ENCODE results near the gene CTSE. TPM values are rescaled to one million over a fixed set of nuclear protein-coding genes. Genes with fewer than 3 reads are reported as not detected.

Gene CTSE
- polyA plus RNA-seq, 3 donors, result 0.54 to 33.9 (median 9.2) TPM

DNA sequence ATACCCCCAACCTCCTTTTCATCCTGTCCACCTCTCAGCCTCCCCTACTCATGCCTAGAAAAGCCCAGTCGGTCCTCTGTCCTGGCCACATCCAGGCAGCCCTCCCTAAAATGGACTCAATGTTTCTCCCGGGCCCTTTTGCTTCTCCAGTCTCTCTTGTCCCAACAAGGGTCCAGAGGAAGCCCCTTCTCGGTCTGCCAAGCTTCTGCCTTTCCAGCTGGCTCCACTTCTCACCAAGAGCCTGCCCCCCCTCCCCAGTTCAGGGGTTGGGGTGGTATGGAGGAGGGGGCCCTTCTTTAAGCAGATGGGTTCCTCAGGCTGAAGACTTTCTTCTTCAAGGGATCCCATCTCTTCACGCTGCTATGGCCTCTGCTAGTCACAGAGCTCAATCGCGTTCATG, 44.4 kb downstream of the CTSE start:
- 85 to 87% (median 86%) methylated on average over 6 of the region's 6 CpGs for WGBS, 3 donors
- no peak overlapping the region for H3K27ac ChIP-seq (ENCODE audit: low read depth, low read length)

DNA sequence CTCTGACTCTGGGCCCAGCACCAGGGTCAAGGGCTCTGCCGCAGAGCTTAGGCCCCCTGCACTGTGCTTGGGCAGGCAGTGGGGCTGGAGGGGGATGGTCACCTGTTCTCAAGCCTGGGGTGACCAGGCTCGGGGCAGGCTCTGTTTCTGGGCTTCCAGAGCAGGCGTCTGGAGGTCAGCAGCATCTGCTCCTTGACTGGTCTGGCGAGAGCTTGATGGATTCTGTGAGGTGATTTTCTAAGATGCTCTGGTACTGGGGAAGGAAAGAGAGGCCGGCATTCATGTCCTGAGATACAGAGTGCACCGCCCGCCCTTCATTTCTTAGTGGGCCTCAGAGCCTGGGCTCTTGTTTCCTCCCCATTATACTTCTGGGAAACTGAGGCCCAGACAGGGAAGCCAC, 45.0 kb downstream of the CTSE start:
- WGBS, 3 donors, result 77 to 83% (median 83%) methylated on average over 7 of the region's 7 CpGs
- H3K27ac ChIP-seq (ENCODE audit: low read depth, low read length), result no peak overlapping the region

DNA sequence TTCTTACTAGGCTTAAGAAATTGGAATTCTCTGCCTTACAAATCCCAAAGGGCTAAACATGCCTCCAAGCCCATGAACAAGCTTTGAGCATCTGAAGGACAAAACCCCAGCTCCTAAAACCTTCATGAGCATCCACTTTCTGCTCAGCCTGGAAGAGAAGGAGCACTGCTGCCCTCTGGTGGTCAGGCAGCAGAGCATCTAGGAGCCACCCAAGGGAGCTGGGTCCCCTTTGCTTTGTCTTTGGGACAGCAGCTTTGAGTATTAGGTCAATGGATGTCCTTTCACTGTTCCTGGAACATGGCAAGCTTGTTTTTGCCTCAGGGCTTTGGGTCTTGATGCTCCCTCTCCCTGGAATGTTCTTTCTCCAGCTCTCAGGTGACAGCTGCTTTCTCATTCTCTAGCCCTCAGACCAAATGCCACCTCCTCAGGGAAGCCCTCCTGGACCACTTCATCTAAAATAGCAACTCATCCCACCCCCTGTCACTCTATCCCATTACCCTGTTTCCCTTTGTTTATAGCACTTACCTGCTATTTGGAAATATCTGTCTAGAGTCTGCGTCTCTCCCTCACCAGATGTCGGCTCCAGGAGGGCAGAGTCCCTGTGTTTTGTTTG, 46.2 kb downstream of the CTSE start:
- 66 to 97% (median 96%) methylated on average over 2 of the region's 2 CpGs for WGBS, 3 donors

DNA sequence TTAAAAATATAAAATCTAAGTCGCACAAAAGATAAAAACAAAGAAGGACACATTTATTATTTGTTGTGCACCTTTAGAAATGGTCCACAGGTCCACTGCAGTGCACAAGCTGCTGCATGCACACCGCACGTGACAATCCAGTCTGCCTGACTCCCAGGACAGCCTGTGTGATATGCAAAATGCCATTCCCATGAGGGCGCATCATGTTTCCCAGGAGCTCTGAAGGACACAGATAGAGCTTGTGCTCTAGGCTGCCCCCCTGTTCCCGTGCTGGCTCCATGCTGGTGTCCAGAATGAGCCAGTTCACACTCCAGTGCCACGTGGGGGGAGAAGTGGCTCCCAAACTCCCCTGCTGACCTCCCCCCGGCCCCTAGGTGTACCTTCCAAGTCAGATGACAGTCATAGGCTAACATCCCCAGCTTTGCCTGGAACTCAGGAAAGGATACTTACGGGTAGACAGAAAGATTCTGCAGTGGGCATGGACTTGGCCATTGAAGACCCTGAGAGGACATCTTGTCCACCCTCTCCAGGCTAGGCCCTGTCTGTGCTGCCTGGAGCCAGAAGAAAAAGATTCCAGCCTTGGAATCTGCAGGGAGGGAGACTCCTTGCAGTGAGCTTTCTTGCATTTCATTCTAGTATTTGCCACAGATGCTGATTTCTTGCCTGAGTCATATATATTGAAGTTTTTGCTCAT, 46.8 kb downstream of the CTSE start:
- H3K27ac ChIP-seq (ENCODE audit: low read depth, low read length), result no peak overlapping the region
- 52 to 76% (median 70%) methylated on average over 8 of the region's 8 CpGs for WGBS, 3 donors

More for the DNA sequence above, 46.2 kb downstream of the CTSE start:
- H3K27ac ChIP-seq (ENCODE audit: low read depth, low read length), result no peak overlapping the region

DNA sequence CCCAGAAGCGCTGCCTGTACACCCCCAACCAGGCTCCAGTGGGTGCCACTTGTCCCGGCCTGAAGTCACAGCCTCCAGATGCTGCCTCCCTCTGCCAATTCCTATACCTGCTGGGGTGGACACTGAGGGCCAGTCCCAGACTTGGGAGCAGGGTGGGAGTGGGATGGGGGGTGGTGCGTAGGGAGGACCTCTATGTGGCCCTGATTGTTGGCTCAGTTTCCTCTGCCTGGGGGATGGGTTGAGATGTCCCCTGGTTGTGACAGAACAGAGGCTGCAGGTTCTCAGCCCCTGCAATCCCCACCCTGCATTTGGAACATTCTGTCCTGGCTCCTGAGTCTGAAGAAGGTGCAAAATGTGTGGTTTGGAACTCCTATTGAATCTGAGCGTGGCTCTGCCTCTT, 47.7 kb downstream of the CTSE start:
- 59 to 90% (median 80%) methylated on average over 4 of the region's 4 CpGs for whole genome bisulfite sequencing, 3 donors
- no peak overlapping the region for H3K27ac ChIP-seq (ENCODE audit: low read depth, low read length)

DNA sequence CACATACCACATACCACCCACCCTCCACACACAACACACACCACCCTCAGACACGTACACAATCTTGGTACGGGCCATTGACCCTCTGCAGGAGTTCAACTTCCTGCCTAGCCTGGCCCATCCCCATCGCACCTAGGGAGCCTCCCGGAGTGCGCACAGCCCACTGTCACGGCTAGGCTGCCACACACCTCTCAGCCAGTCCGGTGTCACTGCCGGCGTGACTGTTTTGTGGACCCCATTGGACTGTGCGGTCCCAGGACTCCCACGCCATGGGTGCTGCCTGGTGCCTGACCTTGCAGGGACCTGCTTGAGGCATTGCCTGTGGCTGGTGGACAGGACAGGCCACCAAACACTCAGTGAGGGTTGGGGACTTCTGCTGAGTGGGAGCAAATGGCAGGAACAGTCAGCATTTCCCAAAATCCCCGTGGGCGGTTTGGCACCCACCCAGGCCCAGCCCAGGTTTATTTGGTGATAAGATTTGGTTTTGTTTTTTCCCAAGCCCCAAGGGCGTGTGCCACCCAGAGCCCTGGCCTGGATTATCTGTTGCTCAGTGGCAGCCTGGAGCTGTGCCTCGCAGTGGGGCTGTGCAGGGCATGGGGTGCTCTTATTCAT, 48.2 kb downstream of the CTSE start:
- WGBS, 3 donors, result 65 to 74% (median 72%) methylated on average over 15 of the region's 15 CpGs
- no peak overlapping the region for H3K27ac ChIP-seq (ENCODE audit: low read depth, low read length)

DNA sequence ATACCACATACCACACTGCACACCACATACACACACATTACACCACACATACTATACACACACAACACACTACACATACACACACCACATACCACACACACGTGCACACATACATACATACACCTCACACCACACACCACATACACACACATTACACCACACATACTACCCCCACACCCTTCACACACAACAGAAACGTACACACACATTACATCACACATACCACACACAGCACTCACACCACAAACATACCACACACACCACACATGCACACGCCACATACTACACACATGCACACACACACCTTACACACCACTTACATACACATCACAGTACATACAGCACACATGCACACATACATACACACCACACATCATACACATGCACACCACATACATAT, 49.0 kb downstream of the CTSE start:
- H3K27ac ChIP-seq (ENCODE audit: low read depth, low read length), result no peak overlapping the region
- 79 to 93% (median 86%) methylated on average over 3 of the region's 3 CpGs for WGBS, 3 donors

DNA sequence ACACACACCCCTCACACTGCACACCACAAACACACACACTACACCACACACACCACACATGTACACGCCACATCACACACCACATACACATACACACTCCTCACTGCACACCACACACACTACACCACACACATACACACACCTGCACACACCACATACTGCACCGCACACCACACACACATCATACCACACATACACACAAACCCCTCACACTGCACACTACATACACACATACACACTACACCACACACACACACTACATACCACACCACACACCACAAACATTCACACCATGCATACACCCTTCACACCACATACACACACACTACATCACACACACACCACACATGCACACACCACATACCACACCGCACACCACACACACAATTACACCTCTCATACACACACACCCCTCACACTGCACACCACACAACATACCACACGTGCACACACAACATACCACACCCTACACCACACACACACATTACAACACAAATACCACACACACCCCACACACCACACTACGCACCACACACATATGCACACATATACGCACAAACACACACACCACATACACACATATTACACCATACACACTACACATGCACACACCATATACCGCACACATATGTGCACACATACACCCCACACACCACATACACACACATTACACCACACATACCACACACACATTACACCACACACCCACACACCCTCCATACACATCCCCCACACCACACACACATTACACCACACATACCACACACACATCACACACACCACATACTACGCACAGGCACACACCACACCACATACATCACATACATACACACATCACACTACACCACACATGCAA, 50.1 kb downstream of the CTSE start:
- 93 to 96% (median 95%) methylated on average over 8 of the region's 8 CpGs for WGBS, 3 donors
- no peak overlapping the region for H3K27ac ChIP-seq (ENCODE audit: low read depth, low read length)

DNA sequence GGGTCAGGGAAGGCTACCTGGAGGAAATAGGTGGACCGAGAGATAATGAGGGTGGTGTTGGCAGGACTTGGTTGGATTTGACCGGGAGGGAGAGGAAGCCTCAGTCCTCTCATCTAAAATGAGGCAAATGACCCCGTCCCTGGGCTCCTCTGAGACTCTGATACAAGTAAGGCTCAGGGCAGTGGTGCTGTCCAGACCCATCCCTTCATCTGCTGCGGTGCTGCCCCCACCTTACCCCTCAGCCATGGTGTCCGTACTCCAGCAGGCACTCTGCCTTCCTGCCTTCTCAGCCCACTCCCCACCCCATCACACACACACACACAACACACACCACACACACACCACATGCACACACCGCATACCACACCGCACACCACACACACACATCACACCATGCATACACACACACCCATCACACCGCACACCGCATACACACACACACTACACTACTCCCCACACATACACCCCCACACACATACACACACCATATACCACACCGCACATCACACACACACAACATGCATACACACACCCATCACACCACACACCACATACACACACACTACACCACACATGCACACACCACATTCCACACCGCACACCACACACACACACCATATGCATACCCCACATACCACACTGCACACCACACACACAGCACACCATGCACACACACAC, 51.1 kb downstream of the CTSE start:
- H3K27ac ChIP-seq (ENCODE audit: low read depth, low read length), result no peak overlapping the region
- 78 to 89% (median 82%) methylated on average over 11 of the region's 11 CpGs for WGBS, 3 donors

DNA sequence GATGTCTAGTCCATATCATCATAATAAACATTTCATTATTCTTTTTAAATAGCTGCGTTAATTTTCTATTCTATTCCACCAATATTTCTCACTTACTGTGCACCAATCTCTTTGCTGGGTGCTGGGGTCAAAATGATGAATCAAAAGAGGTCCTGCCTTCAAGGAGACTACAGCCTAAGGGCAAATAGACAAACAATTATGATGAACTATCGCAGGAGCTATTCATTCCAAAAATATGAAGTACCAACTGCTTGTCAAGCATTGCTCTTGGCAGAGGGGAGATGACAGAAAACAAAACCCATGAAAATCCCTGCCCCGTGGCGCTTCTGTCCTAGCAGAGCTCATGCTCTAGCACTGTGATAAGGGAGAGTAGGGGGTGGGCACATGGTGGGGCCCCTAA, 51.6 kb downstream of the CTSE start:
- WGBS, 3 donors, result 85 to 96% (median 86%) methylated on average over 4 of the region's 4 CpGs
- no peak overlapping the region for H3K27ac ChIP-seq (ENCODE audit: low read depth, low read length)

DNA sequence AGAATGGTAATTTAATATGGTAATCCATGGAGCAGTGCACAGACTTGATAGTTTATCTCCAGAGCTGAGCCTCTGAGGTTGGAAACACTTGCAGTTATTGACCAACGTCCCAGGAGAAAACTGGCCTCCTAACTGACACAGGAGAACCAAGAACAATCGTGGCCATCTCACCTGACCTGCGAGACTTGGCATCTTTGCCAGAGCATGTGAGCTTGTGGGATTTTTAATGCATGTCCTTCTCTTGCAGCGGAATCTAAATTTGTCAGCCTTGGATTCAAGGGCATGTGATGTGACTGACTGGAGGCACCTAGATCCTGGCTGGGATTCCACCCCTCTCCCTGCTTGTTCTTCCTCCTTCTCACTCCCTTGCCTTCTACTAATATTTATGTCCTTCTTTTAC, 52.6 kb downstream of the CTSE start:
- H3K27ac ChIP-seq (ENCODE audit: low read depth, low read length), result no peak overlapping the region
- 45 to 81% (median 80%) methylated on average over 4 of the region's 4 CpGs for WGBS, 3 donors

DNA sequence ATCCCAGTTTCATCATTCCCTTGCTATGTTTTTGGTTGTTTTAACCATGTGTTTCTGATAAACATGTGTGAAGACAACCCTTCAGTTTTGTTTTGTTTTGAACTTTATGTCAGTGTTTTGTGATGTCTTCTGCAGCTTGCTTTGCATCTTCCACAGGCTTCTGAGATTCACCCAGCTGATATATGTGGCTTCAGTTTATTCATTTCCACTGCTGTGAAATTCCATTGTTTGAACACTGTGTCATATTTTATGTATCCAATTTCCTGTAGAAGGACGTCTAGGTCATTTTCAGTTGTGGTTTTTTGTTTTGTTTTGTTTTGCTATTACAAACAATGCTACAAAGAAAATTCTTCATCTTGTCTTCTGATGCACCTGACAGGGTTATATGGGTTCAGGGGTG, 53.2 kb downstream of the CTSE start:
- 29 to 32% (median 30%) methylated on average over 1 of the region's 1 CpG for WGBS, 3 donors

DNA sequence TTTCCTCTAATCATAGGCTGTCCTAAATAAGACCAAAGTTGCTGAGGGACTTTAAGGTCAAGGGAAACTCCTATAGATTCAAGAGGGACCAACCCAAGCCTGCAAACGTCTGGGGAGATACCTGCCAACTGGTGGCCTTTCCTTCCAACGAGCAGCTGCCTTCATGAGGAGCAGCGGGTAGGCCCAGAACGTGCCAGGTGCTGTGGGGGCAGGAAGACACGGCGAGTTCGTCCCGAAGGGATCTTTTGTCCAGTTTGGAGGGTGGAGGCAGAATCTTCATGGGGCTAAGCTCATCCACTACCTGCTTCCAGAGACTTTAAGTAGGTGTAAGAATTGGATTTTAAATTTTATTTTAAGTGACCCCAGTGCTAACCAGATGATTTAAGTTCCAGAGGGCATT, 54.5 kb downstream of the CTSE start:
- no peak overlapping the region for H3K27ac ChIP-seq (ENCODE audit: low read depth, low read length)
- 87 to 94% (median 92%) methylated on average over 8 of the region's 8 CpGs for WGBS, 3 donors

More for the DNA sequence above, 53.2 kb downstream of the CTSE start:
- H3K27ac ChIP-seq (ENCODE audit: low read depth, low read length), result no peak overlapping the region

DNA sequence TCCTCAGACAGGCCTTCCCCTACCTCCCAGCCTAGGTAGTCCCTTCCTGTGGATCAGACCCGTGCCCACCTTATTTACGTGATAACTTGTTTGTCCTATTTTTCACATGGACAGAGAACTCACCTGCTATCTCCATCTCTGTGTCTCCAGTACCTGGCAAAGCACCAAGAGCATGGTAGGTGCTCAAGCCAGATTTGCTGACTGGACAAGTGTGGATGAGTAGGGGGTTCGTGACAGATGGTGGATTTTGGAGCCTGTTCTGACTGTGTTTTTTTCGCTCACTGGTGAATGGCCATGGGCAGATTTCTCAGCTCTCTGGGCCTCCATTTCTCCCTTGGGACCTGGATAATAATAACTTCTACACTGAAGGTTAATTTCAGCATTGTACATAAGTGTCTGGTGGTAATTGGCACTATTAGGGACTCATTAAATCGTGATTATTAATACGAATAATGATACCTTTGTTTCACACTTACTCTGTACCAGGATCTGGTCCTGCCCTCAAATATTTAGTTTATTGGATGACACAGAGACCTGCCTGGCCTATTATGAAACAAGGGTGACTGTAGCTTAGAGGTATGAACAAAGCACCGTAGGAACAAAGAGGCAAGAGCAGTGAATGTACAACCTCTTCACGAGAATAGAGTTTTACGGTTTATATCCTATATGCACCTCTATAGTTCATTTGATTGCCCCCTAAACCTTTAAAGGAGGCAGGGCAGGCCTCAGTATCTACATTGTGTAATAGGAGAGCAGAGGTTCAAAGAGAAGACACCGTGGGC, 56.0 kb downstream of the CTSE start:
- 79 to 88% (median 82%) methylated on average over 10 of the region's 10 CpGs for WGBS, 3 donors
- H3K27ac ChIP-seq (ENCODE audit: low read depth, low read length), result no peak overlapping the region

DNA sequence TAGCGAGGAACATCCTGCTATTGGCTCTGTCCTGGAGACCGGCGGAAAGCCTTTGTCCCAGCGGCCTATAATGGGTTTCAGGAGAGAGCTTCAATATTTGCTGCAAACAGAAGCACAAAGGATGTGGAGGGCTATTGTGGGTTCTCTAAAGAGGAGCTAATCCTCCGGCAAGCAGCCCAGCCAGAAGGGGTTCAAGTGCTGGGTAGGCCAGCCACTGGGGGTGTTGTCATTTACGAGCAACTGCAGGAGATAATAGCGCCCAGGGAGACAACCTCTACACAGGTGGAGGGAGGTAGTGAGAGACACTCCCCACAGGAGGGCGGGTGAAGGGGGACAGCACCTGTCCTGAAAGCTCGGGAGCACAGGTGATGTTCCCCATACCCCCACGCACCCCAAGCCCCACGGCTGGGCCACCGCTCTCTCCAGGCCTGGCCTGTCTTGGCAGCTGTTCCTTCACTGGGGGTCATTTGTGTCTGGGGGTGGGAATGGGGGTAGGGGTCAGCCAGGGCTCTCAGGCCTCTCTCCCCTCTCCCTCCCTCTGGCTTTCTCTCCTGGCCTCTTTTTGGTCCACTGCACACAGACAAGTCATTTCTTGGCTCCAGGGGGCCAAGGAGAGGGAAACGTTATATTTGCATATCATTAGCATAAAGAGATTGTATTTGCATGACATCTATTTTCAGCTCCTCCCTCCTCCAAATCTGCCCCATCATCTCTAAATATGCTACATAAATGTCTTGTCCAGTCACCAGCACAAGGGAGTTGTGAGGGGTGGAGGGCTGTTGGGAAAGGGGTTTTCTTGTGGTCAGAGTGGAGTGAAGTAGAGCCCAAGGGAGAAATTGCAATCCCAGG, 58.4 kb downstream of the CTSE start:
- no peak overlapping the region for H3K27ac ChIP-seq (ENCODE audit: low read depth, low read length)
- WGBS, 3 donors, result 84 to 89% (median 89%) methylated on average over 12 to 13 of the region's 13 CpGs

DNA sequence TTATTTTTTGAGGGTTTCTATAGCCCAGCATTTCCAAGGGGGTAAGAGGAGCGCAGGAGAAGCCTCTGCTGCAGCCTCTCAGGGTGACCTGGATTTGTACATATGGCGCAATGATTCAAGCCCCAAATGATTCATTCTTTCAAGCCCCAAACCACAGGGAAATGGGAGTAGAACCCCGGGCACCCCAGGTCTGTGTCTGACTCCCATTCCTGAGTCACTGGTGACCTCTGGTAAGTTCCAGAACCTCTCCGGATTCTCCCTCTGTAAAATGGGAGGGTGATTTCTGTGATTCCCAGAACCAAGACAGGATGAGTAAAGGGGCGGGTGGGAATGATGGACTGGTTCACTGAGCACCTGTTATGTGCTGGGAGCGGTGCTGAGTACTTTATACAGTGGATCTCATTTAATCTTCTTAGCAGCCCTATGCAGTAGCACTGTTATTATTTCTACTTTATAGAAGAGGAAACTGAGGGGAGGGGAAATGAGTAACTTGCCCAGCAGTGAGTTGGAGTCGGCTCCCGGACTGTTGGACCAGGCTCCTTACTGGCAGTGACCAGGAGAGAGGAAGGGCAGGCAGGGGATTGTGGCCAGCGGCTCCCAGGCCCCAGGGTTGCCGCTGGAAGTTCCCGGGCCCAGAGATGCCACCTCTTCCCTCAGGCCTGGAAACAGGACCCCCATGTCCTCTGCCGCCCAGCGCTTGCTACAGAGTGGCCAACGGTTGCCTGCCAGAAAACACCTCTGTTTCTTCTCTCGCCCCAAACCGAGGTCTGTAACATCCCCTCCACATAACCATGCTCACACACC, 60.1 kb downstream of the CTSE start:
- WGBS, 3 donors, result 79 to 94% (median 82%) methylated on average over 16 of the region's 16 CpGs
- no peak overlapping the region for H3K27ac ChIP-seq (ENCODE audit: low read depth, low read length)

Measured in adipose tissue (tissue), 3 donors.